ENCODE data around the gene GDF10. TPM values are rescaled to one million over a fixed set of nuclear protein-coding genes. Genes with fewer than 3 reads are reported as not detected.

The GDF10 gene
- total and polyA plus RNA-seq, 2 of the 13 experiments (the other 11 are each of a cell fraction or from before 2014, with no cell fraction given) = 0.03 TPM; not detected in 1

- Histone ChIP-seq H3K4me3 (replicated peaks in 1 of 3; ENCODE audit: insufficient read depth in 1 of 3, low read depth in 2 of 3, low read length in 3 of 3) (no peak overlapping the region), H3K9ac (ENCODE audit: insufficient read depth, low read depth, low read length) (no peak overlapping the region), H4K20me1 (ENCODE audit: insufficient read depth, low read length) (no peaks in the 10 kb centered on the region), H3K27me3 (ENCODE audit: control insufficient read depth in 1 of 2, insufficient read depth in 2 of 2, low read length in 2 of 2) (peaks cover 0 to 8% of the 10 kb centered on the region in 2 experiments; a peak in 3 of 5 replicates), H3K9me3 (ENCODE audit: low read length) (no peaks in the 10 kb centered on the region), H3K27ac (ENCODE audit: extremely low read length, insufficient read depth, low read length) (no peak overlapping the region), H2AFZ (ENCODE audit: low read length) (no peak overlapping the region), H3K79me2 (ENCODE audit: insufficient read depth, low read length) (no peaks in the 10 kb centered on the region), H3K4me1 (ENCODE audit: insufficient read depth, low read length) (no peaks in the 10 kb centered on the region), H3K4me2 (ENCODE audit: low read depth, low read length) (no peak overlapping the region), H3K36me3 (replicated peaks in 1 of 2; ENCODE audit: control insufficient read depth in 1 of 2, insufficient read depth in 2 of 2, low read length in 2 of 2) (no peaks in the 10 kb centered on the region)
- ATAC-seq (no peak), FAIRE-seq (no peak), DNase-seq (ENCODE audit: low spot score) (no peak)
- intact Hi-C loops (cut with micrococcal nuclease; ENCODE audit: unreplicated experiment) = no loop called here
- WGBS (ENCODE audit: low lambda C conversion rate) = 0% methylated on average over 1 of the region's 1 CpG
- no TSS peak for BruUV-seq (replicated peaks)
- ChIA-PET CTCF (ENCODE audit: low intra/inter-chr PET ratio, low total read pairs) (no interaction called here), POLR2A (no interaction called here)
- in situ Hi-C loops (cut with HindIII; ENCODE audit: extremely low pct_ligation_motif_present, low pct_unique_long_range_greater_than_20kb) = no loop called here
- TF ChIP-seq AKNA (CRISPR knock-in tag; IDR thresholded peaks at IDR 0.05; ENCODE audit: borderline replicate concordance) (no peak), KDM3A (CRISPR knock-in tag; IDR thresholded peaks at IDR 0.05; ENCODE audit: low read depth) (no peak), WIZ (CRISPR knock-in tag; IDR thresholded peaks at IDR 0.05) (no peak), KDM4B (CRISPR knock-in tag; IDR thresholded peaks at IDR 0.05) (no peak), AKAP8 (CRISPR knock-in tag; IDR thresholded peaks at IDR 0.05) (no peak), ARHGAP35 (CRISPR knock-in tag; IDR thresholded peaks at IDR 0.05; ENCODE audit: borderline replicate concordance) (no peak), AHDC1 (CRISPR knock-in tag; IDR thresholded peaks at IDR 0.05; ENCODE audit: borderline replicate concordance) (no peak), ZNF773 (CRISPR knock-in tag; IDR thresholded peaks at IDR 0.05; ENCODE audit: borderline replicate concordance) (no peak), ZNF281 (CRISPR knock-in tag; IDR thresholded peaks at IDR 0.05; ENCODE audit: borderline replicate concordance) (no peak), DNMT3B (CRISPR knock-in tag; conservative IDR thresholded peaks at IDR 0.05) (no peak), SOX5 (CRISPR knock-in tag; IDR thresholded peaks at IDR 0.05; ENCODE audit: borderline replicate concordance) (no peak), GATA4 (IDR thresholded peaks at IDR 0.05; ENCODE audit: borderline replicate concordance, low read depth) (no peak)
Observed at GRCh38 chr10:47323087-47323486, 23.1 kb downstream of the GDF10 start.

Data from HepG2 (cell line).